Memory B cell (primary cell): Measurements from ENCODE around the gene PPFIA3.
"Not testable (repeated sequence)": the region's sequence is repeated elsewhere in the genome, so short reads cannot be mapped to it uniquely, and the experiment has no call there.

Experiments
- ATAC-seq: fragments of 150-1000 bp; cut with Tn5 transposase; 2 replicates; pipeline ENCODE4 v1.10.0; 2021; ENCODE audit warnings: low read depth, mild to moderate bottlenecking, moderate library complexity
- DNase-seq, 2 donors: peaks; one replicate each; pipeline ENCODE4 v3.0.0; 2022; ENCODE audit warnings: low spot score in 2 of 2
- H3K27ac Mint-ChIP-seq: one replicate; pipeline ENCODE4 v1.8.0; 2022; ENCODE audit warnings: mild to moderate bottlenecking, moderate library complexity, mixed read lengths
- H3K27me3 Mint-ChIP-seq: one replicate; pipeline ENCODE4 v1.8.0; 2022; ENCODE audit warnings: mixed read lengths
- H3K36me3 Mint-ChIP-seq: one replicate; pipeline ENCODE4 v1.8.0; 2022; ENCODE audit warnings: mild to moderate bottlenecking, mixed read lengths
- H3K4me1 Mint-ChIP-seq: one replicate; pipeline ENCODE4 v1.8.0; 2022; ENCODE audit warnings: mixed read lengths
- H3K4me3 Mint-ChIP-seq: one replicate; pipeline ENCODE4 v1.8.0; 2022; ENCODE audit warnings: mild to moderate bottlenecking, moderate library complexity, mixed read lengths
- H3K9me3 Mint-ChIP-seq: one replicate; pipeline ENCODE4 v1.8.0; 2022; ENCODE audit warnings: mixed read lengths

The PPFIA3 gene

DNA sequence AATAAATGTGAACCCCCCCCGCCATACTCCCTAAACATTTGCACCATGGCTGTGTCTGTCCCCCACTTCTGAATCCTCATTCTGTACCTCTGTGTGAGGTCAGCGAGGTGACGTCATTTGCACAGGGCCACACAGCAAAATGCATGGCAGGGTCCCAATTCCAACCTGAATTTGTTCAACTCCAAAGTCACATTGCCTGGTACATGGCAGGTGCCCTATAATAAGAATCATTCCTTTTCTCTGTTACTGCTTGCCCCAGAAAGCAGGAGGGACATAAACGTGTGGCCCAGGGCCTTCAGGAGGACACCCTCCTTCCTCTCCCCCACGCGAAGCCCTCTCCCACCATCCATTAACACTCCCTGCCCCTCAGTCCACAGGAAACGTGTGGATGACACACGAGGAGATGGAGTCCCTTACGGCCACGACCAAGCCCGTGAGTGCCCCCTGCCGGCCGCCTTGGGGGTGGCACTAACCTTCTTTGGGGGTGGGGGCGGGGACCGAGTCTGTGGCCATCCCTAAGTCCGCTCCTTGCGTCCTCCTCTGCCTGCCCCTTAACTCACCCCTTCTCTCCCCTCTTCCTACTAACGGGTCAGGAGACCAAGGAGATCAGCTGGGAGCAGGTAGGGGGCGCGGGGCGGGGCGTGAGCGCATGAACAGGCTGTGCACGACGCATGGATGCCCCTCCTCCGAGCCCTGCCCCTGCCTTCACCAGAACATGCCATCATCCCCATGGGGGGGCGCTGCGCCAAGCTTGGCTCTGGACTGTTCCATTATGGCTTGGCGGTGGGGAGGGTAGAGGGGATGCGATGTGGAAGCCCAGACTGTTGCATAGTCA is 26.4 kb downstream of the PPFIA3 start:
- no peak overlapping the region for H3K27ac Mint-ChIP-seq
- H3K4me1 Mint-ChIP-seq, result peaks cover 20% of the 10 kb centered on the region
- H3K9me3 Mint-ChIP-seq, result no peaks in the 10 kb centered on the region
- peaks cover 41% of the 10 kb centered on the region for H3K27me3 Mint-ChIP-seq
- H3K36me3 Mint-ChIP-seq, result peaks cover 4% of the 10 kb centered on the region
- DNase-seq, result peak; percentile 68 to 80
- ATAC-seq, result peak; percentile 46
- H3K4me3 Mint-ChIP-seq, result no peak overlapping the region

DNA sequence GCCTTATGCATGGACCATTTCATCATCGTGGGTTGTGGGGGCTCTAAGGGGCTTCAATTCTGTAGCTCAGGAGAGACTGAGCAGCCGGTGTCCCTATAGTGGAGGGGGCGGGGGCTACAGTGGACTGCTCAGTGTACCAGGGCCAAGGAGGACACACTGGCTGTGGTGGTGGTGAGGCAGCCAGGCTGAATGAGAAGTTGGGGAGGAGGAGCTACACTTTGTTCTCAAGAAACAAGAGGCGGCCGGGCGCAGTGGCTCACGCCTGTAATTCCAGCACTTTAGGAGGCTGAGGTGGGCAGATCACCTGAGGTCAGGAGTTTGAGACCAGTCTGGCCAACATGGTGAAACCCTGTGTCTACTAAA is 27.0 kb downstream of the PPFIA3 start:
- not testable (repeated sequence) for H3K36me3 Mint-ChIP-seq, H3K9me3 Mint-ChIP-seq, H3K4me3 Mint-ChIP-seq, ATAC-seq, DNase-seq, H3K27ac Mint-ChIP-seq
- H3K27me3 Mint-ChIP-seq, result peaks cover 38% of the 10 kb centered on the region
- peaks cover 18% of the 10 kb centered on the region for H3K4me1 Mint-ChIP-seq

DNA sequence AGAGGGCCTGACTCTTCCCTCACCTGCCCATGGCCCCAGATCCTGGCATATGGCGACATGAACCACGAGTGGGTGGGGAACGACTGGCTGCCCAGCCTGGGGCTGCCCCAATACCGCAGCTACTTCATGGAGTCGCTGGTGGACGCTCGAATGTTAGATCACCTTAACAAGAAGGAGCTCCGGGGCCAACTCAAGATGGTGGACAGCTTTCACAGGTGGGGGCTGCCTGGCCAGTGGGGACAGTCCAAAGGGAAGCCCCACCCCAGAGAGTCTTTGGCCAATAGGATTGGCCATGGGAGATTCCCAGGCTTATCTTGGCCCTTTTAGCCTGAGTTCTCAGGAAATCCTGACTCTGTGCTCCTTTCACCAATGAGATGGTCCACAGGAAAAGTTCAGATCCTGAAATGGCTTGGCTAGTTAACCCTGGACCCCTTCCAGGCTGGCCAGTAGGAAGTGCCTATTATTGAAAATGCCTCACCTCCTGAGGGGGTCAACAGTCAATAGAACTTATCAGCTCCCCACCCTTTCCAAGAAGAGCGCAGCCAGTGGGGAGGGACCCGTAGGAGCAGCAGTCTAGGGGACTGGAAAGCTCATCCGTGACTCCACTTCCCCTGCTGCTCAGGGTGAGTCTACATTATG is 28.8 kb downstream of the PPFIA3 start:
- Mint-ChIP-seq H3K27me3 (peaks cover 35% of the 10 kb centered on the region), H3K4me1 (peaks cover 11% of the 10 kb centered on the region), H3K9me3 (no peaks in the 10 kb centered on the region), H3K4me3 (peak overlapping the region; percentile 62), H3K36me3 (no peaks in the 10 kb centered on the region), H3K27ac (peak overlapping the region; percentile 7)
- DNase-seq, result no peak
- no peak for ATAC-seq

DNA sequence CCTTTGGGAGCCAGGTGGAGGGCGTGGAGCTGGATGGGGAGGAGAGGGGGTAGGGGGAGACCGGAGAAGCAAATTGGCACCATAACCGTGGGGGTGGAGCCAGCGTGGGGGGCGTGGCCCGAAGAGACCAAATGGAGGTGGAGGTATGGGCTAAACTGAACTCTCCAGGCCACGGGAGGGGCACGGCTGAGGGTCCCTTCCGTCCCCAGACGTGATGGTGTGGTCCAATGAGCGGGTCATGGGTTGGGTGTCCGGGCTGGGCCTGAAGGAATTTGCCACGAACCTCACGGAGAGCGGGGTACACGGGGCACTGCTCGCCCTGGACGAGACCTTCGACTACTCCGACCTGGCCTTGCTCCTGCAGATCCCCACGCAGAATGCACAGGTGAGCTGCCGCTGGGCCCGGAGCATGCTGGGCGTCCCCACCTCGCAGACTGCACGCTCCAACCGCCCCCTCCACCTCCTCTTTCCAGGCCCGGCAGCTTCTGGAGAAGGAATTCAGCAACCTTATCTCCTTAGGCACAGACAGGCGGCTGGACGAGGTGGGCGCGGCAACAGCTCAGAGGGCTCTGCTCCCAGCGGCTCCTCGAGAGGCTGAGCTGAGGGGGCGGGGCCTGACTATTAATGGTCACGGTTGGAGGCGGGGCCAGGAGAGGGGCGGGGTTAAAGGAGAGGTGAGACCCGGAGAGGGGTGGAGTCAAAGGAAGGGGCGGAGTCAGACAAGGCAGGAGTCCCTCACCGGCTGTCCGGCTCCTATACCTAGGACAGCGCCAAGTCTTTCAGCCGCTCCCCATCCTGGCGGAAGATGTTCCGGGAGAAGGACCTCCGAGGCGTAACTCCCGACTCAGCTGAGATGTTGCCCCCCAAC is 29.7 kb downstream of the PPFIA3 start:
- peaks cover 14% of the 10 kb centered on the region for H3K4me1 Mint-ChIP-seq

DNA sequence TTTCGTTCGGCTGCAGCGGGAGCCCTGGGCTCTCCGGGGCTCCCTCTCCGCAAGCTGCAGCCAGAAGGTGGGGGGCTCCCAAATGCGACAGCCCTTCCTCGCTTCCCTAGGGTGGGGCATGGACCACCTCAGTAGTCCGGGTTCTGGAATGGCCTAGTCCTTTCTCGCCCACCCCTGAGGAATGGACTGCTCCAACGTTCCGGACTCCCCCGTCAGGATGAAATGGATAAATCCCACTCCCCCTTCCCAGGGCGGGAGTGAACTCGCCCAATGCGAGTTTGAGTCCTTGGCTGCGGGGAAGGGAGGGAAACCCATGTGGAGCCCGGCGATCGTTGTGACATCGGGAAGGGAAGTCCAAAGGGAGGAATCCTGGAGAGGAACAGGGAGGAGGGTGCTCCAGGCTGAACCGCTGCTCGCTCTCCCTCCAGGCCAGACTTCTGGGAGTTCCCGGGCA is 30.3 kb downstream of the PPFIA3 start:
- Mint-ChIP-seq H3K27ac (no peak overlapping the region), H3K4me3 (peak overlapping the region; percentile 82), H3K36me3 (peaks cover 4% of the 10 kb centered on the region), H3K4me1 (peaks cover 14% of the 10 kb centered on the region), H3K27me3 (peaks cover 49% of the 10 kb centered on the region), H3K9me3 (peaks cover 9% of the 10 kb centered on the region)
- DNase-seq (no peak), ATAC-seq (no peak)

More for the DNA sequence above, 29.7 kb downstream of the PPFIA3 start:
- DNase-seq (peak; percentile 67 to 73), ATAC-seq (peak; percentile 47)
- peaks cover 3% of the 10 kb centered on the region for H3K36me3 Mint-ChIP-seq
- peak overlapping the region; percentile 71 for H3K4me3 Mint-ChIP-seq
- H3K27ac Mint-ChIP-seq, result peak overlapping the region; percentile 7
- peaks cover 42% of the 10 kb centered on the region for H3K27me3 Mint-ChIP-seq
- H3K9me3 Mint-ChIP-seq, result peaks cover 4% of the 10 kb centered on the region

DNA sequence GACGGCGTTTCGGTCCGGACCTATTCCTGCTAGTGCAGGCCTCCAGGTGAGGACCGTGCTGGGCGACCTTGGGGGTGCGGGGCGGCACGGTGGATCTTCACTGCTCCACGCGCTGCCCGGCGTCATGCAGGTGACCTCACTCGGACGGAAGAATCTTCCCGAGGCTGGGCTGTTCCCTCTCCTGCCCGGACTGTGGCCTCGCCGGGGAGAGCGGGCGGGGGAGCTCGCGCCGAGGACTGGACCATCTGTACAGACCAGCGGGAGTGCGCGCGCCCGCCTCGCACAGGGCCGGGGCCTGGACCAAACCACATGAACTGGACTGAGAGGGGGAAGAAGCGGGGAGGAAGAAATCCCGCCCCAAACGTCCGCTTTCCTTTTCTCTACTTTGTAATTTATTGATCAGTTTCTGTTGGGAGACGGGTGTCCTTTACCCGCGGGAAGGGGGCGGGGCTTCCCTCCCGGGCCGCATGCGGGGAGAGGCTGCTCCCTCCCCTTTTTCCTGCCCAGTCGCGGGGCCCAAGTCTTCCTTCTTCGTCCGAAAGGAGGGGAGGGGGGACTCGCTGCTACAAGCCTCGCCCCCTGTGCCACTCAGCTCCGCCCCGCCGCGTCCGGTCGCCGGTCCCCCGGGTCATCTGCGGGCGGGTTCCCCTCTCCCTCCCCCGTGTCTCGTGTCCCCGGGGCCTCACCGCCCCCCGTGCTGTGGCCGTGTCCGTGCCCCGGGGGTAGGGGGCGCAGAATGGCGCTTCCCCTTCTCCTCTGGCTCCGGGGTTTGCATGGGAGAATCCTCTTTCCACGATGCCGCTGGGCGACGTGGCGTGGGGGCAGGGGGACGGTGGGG is 31.0 kb downstream of the PPFIA3 start:
- Mint-ChIP-seq H3K27ac (no peak overlapping the region), H3K4me1 (peaks cover 14% of the 10 kb centered on the region), H3K9me3 (peaks cover 11% of the 10 kb centered on the region), H3K27me3 (peaks cover 49% of the 10 kb centered on the region), H3K4me3 (peak overlapping the region; percentile 82), H3K36me3 (peaks cover 5% of the 10 kb centered on the region)
- ATAC-seq (peak; percentile 26), DNase-seq (no peak)

DNA sequence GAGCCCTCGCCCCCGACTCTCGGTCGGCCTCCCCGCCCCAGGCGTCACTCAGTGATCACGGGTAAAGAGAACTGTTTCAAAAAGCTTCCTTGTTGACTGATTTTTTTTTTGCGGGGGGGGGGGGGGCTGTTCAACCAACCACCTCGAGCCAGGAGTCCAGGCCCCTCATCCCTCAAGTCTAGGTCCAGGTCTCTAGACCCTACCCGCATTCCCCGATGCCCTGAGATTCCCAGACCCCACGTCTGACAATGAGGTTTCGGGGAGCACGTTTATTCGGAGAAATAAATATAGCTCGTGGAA is 31.6 kb downstream of the PPFIA3 start:
- Mint-ChIP-seq H3K4me1 (peaks cover 12% of the 10 kb centered on the region), H3K27me3 (peaks cover 45% of the 10 kb centered on the region), H3K9me3 (peaks cover 11% of the 10 kb centered on the region), H3K4me3 (peak overlapping the region; percentile 82), H3K27ac (no peak overlapping the region), H3K36me3 (peaks cover 5% of the 10 kb centered on the region)
- DNase-seq (no peak), ATAC-seq (no peak)

DNA sequence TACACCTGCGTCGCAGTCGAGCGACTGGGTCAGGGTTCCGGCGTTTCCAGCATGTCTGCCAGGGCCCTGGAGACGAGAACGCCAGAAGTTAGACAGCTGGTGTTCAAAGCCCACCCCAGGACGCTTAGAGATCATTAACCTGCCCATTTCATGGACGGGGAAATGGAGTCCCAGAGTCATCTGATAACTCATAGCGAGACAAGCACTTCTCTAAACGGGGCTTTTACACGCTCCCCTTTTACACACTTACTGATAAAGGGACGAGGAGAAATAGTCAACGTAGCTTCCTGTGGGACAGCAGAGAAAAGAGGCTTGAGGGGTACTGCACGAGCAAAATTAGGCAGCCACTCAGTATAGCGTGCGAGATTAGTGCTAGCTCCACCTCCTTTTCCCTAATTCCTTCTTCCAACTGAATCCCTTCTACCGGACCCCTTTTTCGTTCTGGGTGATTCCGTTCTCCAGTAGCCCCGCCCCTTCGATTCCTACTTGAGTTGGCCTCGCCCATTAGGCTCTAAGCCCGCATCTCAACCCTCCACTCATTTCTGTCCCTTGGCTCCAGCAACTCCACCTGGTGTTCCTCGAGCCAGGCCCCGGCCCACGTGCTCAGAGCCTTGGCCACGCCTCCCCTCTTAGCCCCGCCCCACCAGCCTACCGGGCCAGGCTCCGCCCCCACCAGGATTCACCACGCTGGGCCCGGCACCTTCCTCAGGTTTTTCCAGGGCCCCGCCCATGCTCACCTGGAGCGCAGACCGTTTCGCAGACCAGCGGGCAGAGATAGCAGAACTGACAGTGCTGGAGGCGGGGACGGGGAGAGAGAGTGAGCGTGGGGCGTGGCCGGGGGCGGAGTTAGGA is 32.1 kb downstream of the PPFIA3 start:
- Mint-ChIP-seq H3K9me3 (peaks cover 11% of the 10 kb centered on the region), H3K4me3 (peak overlapping the region; percentile 65), H3K27ac (no peak overlapping the region), H3K36me3 (peaks cover 5% of the 10 kb centered on the region), H3K4me1 (peaks cover 12% of the 10 kb centered on the region), H3K27me3 (peaks cover 46% of the 10 kb centered on the region)
- peak; percentile 59 for ATAC-seq
- DNase-seq, result peak; percentile 46 to 65

DNA sequence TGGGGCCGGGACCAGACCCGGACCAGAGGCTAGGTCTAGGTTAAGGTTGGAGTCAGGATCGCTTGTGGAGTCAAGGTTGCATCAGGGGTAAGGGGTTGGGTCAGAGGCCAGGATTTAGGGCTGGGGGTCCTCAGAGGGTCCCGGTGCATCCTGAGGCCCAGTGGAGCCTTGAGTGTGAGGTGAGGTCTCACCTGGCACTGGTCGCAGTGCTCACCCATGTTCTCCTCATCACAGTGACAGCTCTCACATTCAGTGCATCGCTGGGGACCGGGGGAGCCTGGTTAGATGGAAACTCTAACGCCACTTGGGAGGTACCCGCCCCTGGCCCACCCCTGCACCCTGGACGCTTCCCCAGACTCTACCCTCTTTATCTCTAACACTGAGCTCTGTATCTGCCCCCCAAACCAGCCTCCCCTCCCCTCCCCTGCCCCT is 32.8 kb downstream of the PPFIA3 start:
- Mint-ChIP-seq H3K36me3 (peaks cover 5% of the 10 kb centered on the region), H3K27me3 (peaks cover 43% of the 10 kb centered on the region), H3K27ac (no peak overlapping the region), H3K4me1 (peaks cover 12% of the 10 kb centered on the region), H3K4me3 (no peak overlapping the region), H3K9me3 (peaks cover 11% of the 10 kb centered on the region)
- ATAC-seq (peak; percentile 9), DNase-seq (no peak)

DNA sequence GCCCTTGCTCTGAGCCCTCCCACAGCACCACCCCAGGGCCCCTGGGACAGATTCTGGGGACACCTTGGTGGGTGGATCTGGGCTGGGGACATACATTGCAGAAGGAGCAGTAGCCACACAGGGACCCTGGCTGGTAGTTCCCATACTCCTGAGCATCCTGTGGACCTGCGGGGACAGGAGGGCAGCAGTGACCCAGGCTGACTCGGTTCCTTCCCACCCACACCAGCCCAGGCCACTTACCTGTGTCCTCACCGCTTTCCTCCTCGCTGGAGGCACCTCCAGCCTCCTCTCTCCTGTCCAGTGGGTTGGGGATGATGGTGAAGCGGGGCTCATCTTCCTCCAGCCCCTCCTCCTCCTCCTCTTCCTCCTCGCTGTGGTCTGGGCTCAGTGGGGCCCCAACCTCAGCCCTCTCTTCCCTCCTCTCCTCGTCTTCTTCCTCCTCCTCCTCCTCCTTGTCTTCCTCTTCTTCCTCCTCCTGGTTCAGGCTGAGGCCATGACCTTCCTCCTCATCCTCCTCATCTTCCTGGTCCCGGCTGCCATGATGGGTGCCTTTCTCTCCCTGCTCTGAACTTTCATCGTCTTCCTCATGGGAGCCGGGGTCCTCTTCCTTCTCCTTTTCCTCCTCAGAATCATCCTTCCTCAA is 33.9 kb downstream of the PPFIA3 start:
- Mint-ChIP-seq H3K9me3 (peaks cover 11% of the 10 kb centered on the region), H3K36me3 (peaks cover 5% of the 10 kb centered on the region), H3K4me1 (peaks cover 17% of the 10 kb centered on the region), H3K27me3 (peaks cover 41% of the 10 kb centered on the region), H3K4me3 (no peak overlapping the region), H3K27ac (no peak overlapping the region)
- ATAC-seq, result no peak
- DNase-seq, result no peak

DNA sequence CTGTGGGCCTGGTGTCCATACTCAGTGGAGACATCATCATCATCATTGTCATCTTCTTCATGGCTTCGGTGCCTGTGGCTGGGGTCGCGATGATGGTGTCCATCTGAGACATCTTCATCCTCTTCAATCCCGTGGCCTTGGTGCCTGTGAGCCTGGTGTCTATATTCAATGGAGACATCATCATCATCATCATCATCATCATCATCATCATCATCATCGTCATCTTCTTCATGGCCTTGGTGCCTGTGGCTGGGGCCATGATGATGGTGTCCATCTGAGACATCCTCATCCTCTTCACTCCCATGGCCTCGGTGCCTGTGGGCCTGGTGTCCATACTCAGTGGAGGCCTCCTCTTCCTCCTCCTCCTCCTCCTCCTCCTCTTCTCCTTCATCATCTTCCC is 34.9 kb downstream of the PPFIA3 start:
- peaks cover 17% of the 10 kb centered on the region for H3K4me1 Mint-ChIP-seq
- no peak for DNase-seq
- no peak overlapping the region for H3K27ac Mint-ChIP-seq
- H3K4me3 Mint-ChIP-seq, result no peak overlapping the region
- no peak for ATAC-seq
- peaks cover 11% of the 10 kb centered on the region for H3K9me3 Mint-ChIP-seq
- H3K36me3 Mint-ChIP-seq, result peaks cover 5% of the 10 kb centered on the region
- peaks cover 39% of the 10 kb centered on the region for H3K27me3 Mint-ChIP-seq

DNA sequence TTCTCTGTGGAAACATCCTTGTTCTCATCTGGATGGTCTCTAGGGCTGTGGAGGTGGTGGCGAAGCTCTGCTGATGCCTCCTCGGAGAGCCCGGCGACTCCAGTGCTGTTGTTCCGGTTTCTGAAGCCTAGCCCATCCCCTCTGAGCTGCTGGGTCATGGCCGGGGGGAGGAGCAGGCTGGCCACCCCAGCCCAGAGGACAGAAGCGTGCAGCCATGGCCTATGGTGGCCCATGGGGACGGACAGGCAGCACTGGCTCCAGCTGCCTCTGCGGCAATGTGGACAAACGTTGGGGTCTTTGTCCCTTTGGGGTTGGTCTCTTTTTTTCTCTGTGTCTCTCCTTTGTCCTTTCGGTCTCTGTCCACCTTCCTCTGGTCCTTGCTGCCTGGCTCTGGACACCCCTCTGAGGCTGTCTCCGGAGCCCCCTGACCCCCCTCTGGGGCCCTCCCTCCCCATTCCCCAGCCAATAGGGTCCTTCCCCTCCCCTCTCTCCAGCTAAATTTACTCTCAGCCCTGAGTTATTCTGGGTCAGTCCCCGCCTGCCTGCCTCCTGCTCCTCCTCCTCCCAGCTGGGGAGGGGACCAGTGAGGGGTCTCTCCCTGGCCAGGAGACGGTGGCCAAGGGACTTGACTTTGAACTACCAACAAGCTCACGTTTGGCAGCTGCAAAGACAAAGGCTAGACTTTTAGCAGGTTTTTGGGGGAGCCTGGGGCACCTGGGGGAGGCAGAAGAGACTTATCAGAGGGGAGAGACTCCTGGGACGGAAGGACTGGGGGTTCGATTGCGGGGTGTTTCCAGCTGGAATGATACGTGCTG is 35.9 kb downstream of the PPFIA3 start, which contains the start of gene HRC:
TSS of gene HRC (minus strand) at position 392 of the 815 bp plus-strand sequence. CDS start at position 233, 159 bp downstream.
- ATAC-seq (no peak), DNase-seq (no peak)
- Mint-ChIP-seq H3K9me3 (peaks cover 11% of the 10 kb centered on the region), H3K27me3 (peaks cover 42% of the 10 kb centered on the region), H3K4me3 (no peak within 1 kb of the TSS), H3K4me1 (peaks cover 16% of the 10 kb centered on the region), H3K36me3 (peaks cover 5% of the 10 kb centered on the region), H3K27ac (no peak within 1 kb of the TSS)
